ENCODE data around the gene NET1. TPM values are rescaled to one million over a fixed set of nuclear protein-coding genes. Genes with fewer than 3 reads are reported as not detected.

The NET1 gene
- total RNA-seq, 2 donors from 2014 or later, result 47.3 to 64.9 TPM

GRCh38 chr10:5508161-5508604 lies 95.8 kb downstream of the NET1 start:
- Mint-ChIP-seq H3K4me3 (no peak overlapping the region), H3K9me3 (no peaks in the 10 kb centered on the region), H3K36me3 (ENCODE audit: low read depth) (no peaks in the 10 kb centered on the region), H3K27ac (no peak overlapping the region), H3K4me1 (peaks cover 14% of the 10 kb centered on the region), H3K27me3 (ENCODE audit: insufficient read depth) (peaks cover 10% of the 10 kb centered on the region)
- no peaks in the 10 kb centered on the region for H3K36me3 ChIP-seq (ENCODE audit: control insufficient read depth, insufficient read depth, low read length)
- no peak overlapping the region for H3K4me3 ChIP-seq (ENCODE audit: low read length)
- no peaks in the 10 kb centered on the region for H3K9me3 ChIP-seq (ENCODE audit: control insufficient read depth, low read length)
- no peak overlapping the region for H3K9ac ChIP-seq (ENCODE audit: extremely low read depth, low read length, poor library complexity, severe bottlenecking)
- TF ChIP-seq CTCF (conservative IDR thresholded peaks at IDR 0.05), result no peak
- no peaks in the 10 kb centered on the region for H3K27me3 ChIP-seq (ENCODE audit: control insufficient read depth, insufficient read depth, low read length, poor library complexity, severe bottlenecking)
- no peak overlapping the region for H3K27ac ChIP-seq (ENCODE audit: low read depth, low read length)
- 96 to 97% methylated on average over 13 to 18 of the region's 18 CpGs for WGBS, 2 experiments (ENCODE audit: insufficient coverage in 1 of 2, insufficient read length in 1 of 2)
- DNase-seq, result no peak
- H3K4me1 ChIP-seq (ENCODE audit: control insufficient read depth, insufficient read depth, low read length), result no peaks in the 10 kb centered on the region

Other genes with a start within 250 kb of the NET1 start
- gene AKR1C8, start 227.4 kb upstream of the NET1 start, total RNA-seq, result not detected
- gene AKR1C4, start 215.7 kb upstream of the NET1 start, total RNA-seq, result not detected
- gene UCN3, start 47.6 kb upstream of the NET1 start, total RNA-seq, result not detected
- not detected for gene TUBAL3, start 7.7 kb upstream of the NET1 start, total RNA-seq
- not detected for gene CALML5, start 87.0 kb downstream of the NET1 start, total RNA-seq
- gene CALML3, start 112.4 kb downstream of the NET1 start, total RNA-seq, result not detected

Measured in endodermal cell (in vitro differentiated cells).